ENCODE measurements around the gene DMWD. TPM values are rescaled to one million over a fixed set of nuclear protein-coding genes. Genes with fewer than 3 reads are reported as not detected.

DMWD gene
- polyA plus RNA-seq, 1 of the 3 experiments (the other 2 are of a cell fraction), result 40.6 TPM

GRCh38 chr19:45745606-45746005 is 47.0 kb downstream of the DMWD start (continued):
- no peak for TF ChIP-seq REST (IDR thresholded peaks at IDR 0.05; ENCODE audit: low read depth, low read length)

- POLR2A ChIA-PET, result interaction anchor here (0.6 kb wide), 2 partner anchors 26 to 40 kb away, joined by 4 to 5 read pairs; partner anchors contain the start of gene DMPK
- H4K20me1 ChIP-seq (ENCODE audit: insufficient read depth), result no peaks in the 10 kb centered on the region
- no peak for DNase-seq
- no peak overlapping the region for H3K4me3 ChIP-seq (ENCODE audit: low read depth in 2 of 2, low read length in 1 of 2)
- H3K9ac ChIP-seq, result no peak overlapping the region
- TF ChIP-seq USF2 (IDR thresholded peaks at IDR 0.05; ENCODE audit: borderline replicate concordance, low read depth, low read length), result no peak
- TF ChIP-seq RFX5 (IDR thresholded peaks at IDR 0.05; ENCODE audit: low read length), result no peak
- no peak for TF ChIP-seq MEF2A (IDR thresholded peaks at IDR 0.05; ENCODE audit: borderline replicate concordance, low read depth)
- no peak for TF ChIP-seq MAX (IDR thresholded peaks at IDR 0.05; ENCODE audit: low read depth)
- no peak for TF ChIP-seq EZH2phosphoT487 (IDR thresholded peaks at IDR 0.05; ENCODE audit: borderline replicate concordance, low read depth)
- no peak for TF ChIP-seq USF1 (IDR thresholded peaks at IDR 0.05; ENCODE audit: borderline replicate concordance, low read depth)
- TF ChIP-seq FOSL2 (IDR thresholded peaks at IDR 0.05; ENCODE audit: borderline replicate concordance, low read depth), result no peak
- TF ChIP-seq NFIC (IDR thresholded peaks at IDR 0.05; ENCODE audit: borderline replicate concordance), result no peak
- TF ChIP-seq FOXJ3 (CRISPR knock-in tag; IDR thresholded peaks at IDR 0.05), result no peak
- no peak for TF ChIP-seq EP300 (IDR thresholded peaks at IDR 0.05; ENCODE audit: borderline replicate concordance in 1 of 2, low read depth in 1 of 2, low read length in 1 of 2)
- TF ChIP-seq IRF3 (IDR thresholded peaks at IDR 0.05; ENCODE audit: low read depth, low read length), result no peak
- TF ChIP-seq GABPA (IDR thresholded peaks at IDR 0.05; ENCODE audit: low read depth), result no peak
- no peak for TF ChIP-seq POLR2AphosphoS5 (IDR thresholded peaks at IDR 0.05; ENCODE audit: low read depth, low read length)
- TF ChIP-seq GATA2 (CRISPR knock-in tag; IDR thresholded peaks at IDR 0.05), result no peak
- no peak for TF ChIP-seq REST (IDR thresholded peaks at IDR 0.05; ENCODE audit: low read depth, low read length)
- no peak for TF ChIP-seq JUND (IDR thresholded peaks at IDR 0.05)
- no peak for TF ChIP-seq SMC3 (IDR thresholded peaks at IDR 0.05; ENCODE audit: low read depth, low read length)
- no peak for TF ChIP-seq SIN3A (IDR thresholded peaks at IDR 0.05; ENCODE audit: borderline replicate concordance, low read depth, low read length)
- no peaks in the 10 kb centered on the region for H3K36me3 ChIP-seq (replicated peaks in 1 of 2; ENCODE audit: control insufficient read depth in 1 of 2, insufficient read depth in 2 of 2, low read length in 1 of 2)
- no peaks in the 10 kb centered on the region for H3K9me2 ChIP-seq
- H3K27me3 ChIP-seq (ENCODE audit: insufficient read depth), result no peaks in the 10 kb centered on the region; the same call in 1 of the 2 replicates
- no peak overlapping the region for H3K27ac ChIP-seq (ENCODE audit: low read depth in 2 of 2, low read length in 1 of 2)
- no peaks in the 10 kb centered on the region for H3K79me2 ChIP-seq (ENCODE audit: insufficient read depth)
- H3F3A ChIP-seq (replicated peaks; ENCODE audit: insufficient read depth), result no peaks in the 10 kb centered on the region
- H2AFZ ChIP-seq (ENCODE audit: low read depth), result no peak overlapping the region
- WGBS (ENCODE audit: low lambda C conversion rate), result 53% methylated on average over 4 of the region's 4 CpGs
- H3K4me1 ChIP-seq (ENCODE audit: control insufficient read depth in 1 of 2, insufficient read depth in 2 of 2, low read depth in 1 of 2, low read length in 1 of 2), result no peaks in the 10 kb centered on the region
- no peak overlapping the region for H3K4me2 ChIP-seq
- CTCF ChIA-PET, result interaction anchor here (1.0 kb wide), 2 partner anchors 24 to 85 kb away, joined by 3 read pairs; no protein-coding TSS in a partner anchor
- H3K9me3 ChIP-seq, result no peaks in the 10 kb centered on the region
Measured at GRCh38 chr19:45742969-45743368, 49.7 kb downstream of the DMWD start.

Measured in SK-N-SH (cell line).